GM18519 (cell line): ENCODE measurements around the gene SLC25A51.

Source experiments
- ATAC-seq: cut with Tn5 transposase; IDR thresholded peaks from one replicate; pipeline ENCODE4 v1.9.1; 2021; ENCODE audit warnings: mild to moderate bottlenecking, moderate library complexity; ENCODE audit not compliant: unreplicated experiment, low FRiP score

The SLC25A51 gene

DNA sequence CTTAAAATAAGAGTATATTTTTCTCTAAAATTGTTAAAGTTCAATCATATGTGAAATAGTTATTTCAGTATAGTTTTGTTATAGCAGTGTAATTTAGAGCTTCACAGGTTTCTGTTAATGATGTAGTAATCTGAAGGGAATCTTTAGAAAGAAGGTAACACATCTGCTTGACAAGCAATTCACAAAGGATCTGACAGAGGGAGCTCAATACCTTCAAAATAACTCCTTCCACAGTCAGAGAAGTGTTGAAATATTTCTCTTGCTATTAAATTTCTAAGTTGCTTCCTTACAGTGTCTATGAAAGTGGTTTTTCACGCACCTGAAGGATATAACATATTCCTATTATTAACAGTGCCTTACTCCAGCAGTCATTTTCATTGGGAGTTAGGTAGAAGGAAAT lies 44.9 kb downstream of the SLC25A51 start:
- no peak for ATAC-seq

DNA sequence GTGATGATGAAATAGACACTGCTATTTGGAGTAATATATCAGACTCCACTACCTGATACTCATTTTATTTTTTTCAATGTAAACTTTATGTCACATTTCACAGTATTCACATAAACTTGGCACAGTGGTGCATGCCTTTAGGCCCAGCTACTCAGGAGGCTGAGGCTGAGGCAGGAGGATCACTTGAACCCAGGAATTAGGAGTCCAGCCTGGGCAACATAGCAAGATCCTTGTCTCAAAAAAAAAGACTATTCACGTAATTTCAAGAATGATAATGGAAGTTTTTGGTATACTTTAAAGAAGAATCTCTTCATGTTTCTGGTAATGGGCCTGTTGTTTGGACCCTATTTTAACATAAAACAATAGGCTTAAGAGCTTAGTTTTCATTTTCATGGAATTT lies 47.4 kb downstream of the SLC25A51 start:
- no peak for ATAC-seq

- no peak for ATAC-seq
These were observed 51.7 kb downstream of the SLC25A51 start for GRCh38 chr9:37852222-37852621.

GRCh38 chr9:37840560-37841194 lies 63.2 kb downstream of the SLC25A51 start:
- ATAC-seq: no peak

DNA sequence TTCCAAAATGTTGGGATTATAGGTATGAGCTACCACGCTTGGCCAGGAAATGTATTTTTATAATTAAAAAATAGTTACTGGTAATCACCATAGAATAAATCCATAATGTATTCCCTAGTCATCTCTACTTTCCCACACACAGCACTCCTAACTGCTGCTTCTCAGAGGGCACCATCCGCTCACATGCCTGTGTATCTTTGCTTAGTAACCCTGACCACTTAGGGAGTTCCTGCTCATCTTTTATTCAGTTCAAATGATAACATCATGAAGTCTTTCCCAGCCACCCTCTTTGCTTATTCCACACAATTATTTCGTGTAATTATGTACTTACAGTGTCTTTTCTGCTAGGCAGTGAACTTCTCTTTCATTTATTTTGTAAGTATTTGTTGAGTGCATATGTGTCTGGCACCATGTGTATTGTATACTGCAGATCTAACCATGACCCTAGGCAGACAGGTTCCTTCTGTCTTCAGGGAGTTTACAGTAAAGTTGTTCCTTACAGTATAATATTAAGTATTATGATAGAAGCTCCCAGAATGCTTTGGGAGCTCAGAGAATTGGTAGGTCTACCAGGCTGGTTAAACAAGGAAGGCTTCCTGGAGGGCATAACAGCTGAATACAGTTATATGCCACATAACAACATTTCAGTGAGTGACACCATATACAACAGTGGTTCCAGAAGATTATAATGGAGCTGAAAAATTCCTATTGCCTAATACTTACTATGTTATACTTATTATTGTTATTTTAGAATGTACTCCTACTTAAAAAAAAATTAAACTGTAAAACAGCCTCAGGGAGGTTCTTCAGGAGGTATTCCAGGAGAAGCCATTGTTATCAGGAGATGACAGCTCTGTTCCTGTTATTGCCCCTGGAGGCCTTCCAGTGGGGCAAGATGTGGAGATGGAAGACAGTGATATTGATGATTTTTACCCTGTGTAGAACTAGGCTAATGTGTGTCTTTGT lies 64.1 kb downstream of the SLC25A51 start:
- no peak for ATAC-seq
